ENCODE data around the gene SETD2. TPM values are rescaled to one million over a fixed set of nuclear protein-coding genes. Genes with fewer than 3 reads are reported as not detected.

Gene SETD2
- total and polyA plus RNA-seq, 2 donors (not counting 1 experiment from before 2014, with no cell fraction given): 22.6 to 91.4 TPM

- Histone ChIP-seq H3K4me1 (ENCODE audit: control insufficient read depth in 2 of 2, insufficient read depth in 2 of 2, low read length in 2 of 2) (peaks cover 6 to 17% of the 10 kb centered on the region in 2 donors), H3K4me2 (replicated peaks; ENCODE audit: low read depth, low read length, poor library complexity, severe bottlenecking) (peak overlapping the region; percentile 93), H3K27ac (ENCODE audit: low read length in 2 of 2) (peak overlapping the region; percentile 24 to 90), H2AFZ (ENCODE audit: insufficient read depth, low read depth, low read length, poor library complexity, severe bottlenecking) (peak overlapping the region; percentile 82), H3K9ac (ENCODE audit: low read length) (peak overlapping the region; percentile 82), H3K4me3 (ENCODE audit: control extremely low read depth in 1 of 5, extremely low read depth in 1 of 5, insufficient read depth in 1 of 5, low read depth in 2 of 5, low read length in 4 of 5) (peak overlapping the region in 4 of 5 experiments; percentile 50 to 68 (median 64)), H4K20me1 (ENCODE audit: control insufficient read depth, insufficient read depth, low read length, poor library complexity, severe bottlenecking) (no peaks in the 10 kb centered on the region), H3K79me2 (ENCODE audit: control insufficient read depth, insufficient read depth, low read length) (no peaks in the 10 kb centered on the region), H3K9me3 (ENCODE audit: control extremely low read depth in 1 of 3, control insufficient read depth in 2 of 3, insufficient read depth in 1 of 3, low read length in 2 of 3) (no peaks in the 10 kb centered on the region), H3K36me3 (replicated peaks in 1 of 2; ENCODE audit: control extremely low read depth in 1 of 2, control insufficient read depth in 1 of 2, extremely low read depth in 1 of 2, insufficient read depth in 2 of 2, low read length in 1 of 2) (peaks cover 0 to 25% of the 10 kb centered on the region in 2 experiments), H3K27me3 (replicated peaks in 1 of 4; ENCODE audit: control extremely low read depth in 1 of 4, control insufficient read depth in 3 of 4, insufficient read depth in 4 of 4, low read length in 3 of 4) (no peaks in the 10 kb centered on the region)
- ChIA-PET POLR2A (interaction anchor here (0.6 to 1.9 kb wide), 4 partner anchors 11 to 273 kb away, joined by 4 to 6 read pairs (median 5); partner anchors contain the start of genes CCDC12, KIF9, KLHL18 and NBEAL2), CTCF (interaction anchor here (0.6 to 1.3 kb wide), 7 partner anchors 11 to 304 kb away, joined by 3 to 6 read pairs (median 3); no protein-coding TSS in a partner anchor)
- no peaks in the 10 kb centered on the region for H3K27me3 Mint-ChIP-seq
- no peaks in the 10 kb centered on the region for H3K9me3 Mint-ChIP-seq (ENCODE audit: insufficient read depth)
- intact Hi-C loops (cut with micrococcal nuclease): loop anchor here (1.0 to 5.0 kb wide), 4 partner anchors 8 to 317 kb away; partner anchors contain the start of genes ALS2CL, CCDC12 and SETD2
- H3K27ac Mint-ChIP-seq: peak overlapping the region; percentile 86
- TF ChIP-seq EZH2 (IDR thresholded peaks at IDR 0.05; ENCODE audit: borderline replicate concordance, insufficient read depth, low read depth, low read length, poor library complexity, severe bottlenecking) (no peak), CTCF (IDR thresholded peaks at IDR 0.05) (no peak)
- ATAC-seq (ENCODE audit: low read depth): peak; percentile 97
- DNase-seq: peak; percentile 88
- peaks cover 10% of the 10 kb centered on the region for H3K4me1 Mint-ChIP-seq
- 20% methylated on average over 85 of the region's 85 CpGs for WGBS (ENCODE audit: insufficient coverage)
- peak overlapping the region; percentile 86 for H3K4me3 Mint-ChIP-seq
Observed at GRCh38 chr3:47009225-47010110, 154.4 kb downstream of the SETD2 start.

All from B cell (primary cell).